IMR-90 (cell line): ENCODE data around the gene SEMA3C. TPM values are rescaled to one million over a fixed set of nuclear protein-coding genes. Genes with fewer than 3 reads are reported as not detected.

Experiments
- ATAC-seq: fragments of 200-7000 bp; cut with Tn5 transposase; 2 replicates; pipeline ENCODE4 v1.9.1; 2020; ENCODE audit warnings: low read depth, mild to moderate bottlenecking, moderate library complexity
- BruUV-seq: library from RNA; stranded (reverse); fragments of 400-500 nt; replicated peaks from 2 replicates; lab custom pipeline; 2021; lab: Mats Ljungman, UMichigan
- CTCF ChIA-PET: fragments of 300-600 bp; formaldehyde crosslinking; extraction: SDS; loops from one replicate; lab custom pipeline; 2021; ENCODE audit warnings: antibody characterized with exemption; lab: Yijun Ruan, JAX
- POLR2A ChIA-PET: fragments of 300-600 bp; sonication (Branson Sonifier 250); formaldehyde crosslinking; loops from one replicate; lab custom pipeline; 2022; ENCODE audit warnings: antibody characterized with exemption; ENCODE audit not compliant: unreplicated experiment; lab: Charles Lee
- DNase-seq: peaks from one replicate; pipeline ENCODE4 v3.0.0; 2013
- H2AFZ ChIP-seq: replicated peaks from 2 replicates; pipeline ENCODE3; 2013; ENCODE audit warnings: low read length, mild to moderate bottlenecking; ENCODE audit not compliant: poor library complexity
- H2AK5ac ChIP-seq: 2 replicates; pipeline ENCODE4 v1.6.1; 2013; ENCODE audit warnings: low read depth, low read length, inconsistent platforms
- H2AK9ac ChIP-seq: replicated peaks from 2 replicates; pipeline ENCODE3; 2013; ENCODE audit warnings: mild to moderate bottlenecking, low read depth, low read length, moderate library complexity; ENCODE audit not compliant: poor library complexity
- H2BK120ac ChIP-seq: 2 replicates; pipeline ENCODE4 v1.6.1; 2013; ENCODE audit warnings: low read depth, low read length, inconsistent platforms
- H2BK15ac ChIP-seq: 3 replicates; pipeline ENCODE4 v1.6.1; 2013; ENCODE audit warnings: low read depth, low read length, inconsistent platforms
- H2BK20ac ChIP-seq: 2 replicates; pipeline ENCODE4 v1.6.1; 2013; ENCODE audit warnings: low read depth, mild to moderate bottlenecking, inconsistent platforms, low read length, moderate library complexity
- H2BK5ac ChIP-seq: 2 replicates; pipeline ENCODE4 v1.6.1; 2013; ENCODE audit warnings: mild to moderate bottlenecking, low read depth, low read length, inconsistent platforms; ENCODE audit not compliant: poor library complexity, severe bottlenecking
- H3K14ac ChIP-seq: replicated peaks from 2 replicates; pipeline ENCODE4 v1.6.1; 2013; ENCODE audit warnings: low read depth, low read length, inconsistent platforms
- H3K18ac ChIP-seq: 2 replicates; pipeline ENCODE4 v1.6.1; 2013; ENCODE audit warnings: low read depth, low read length, control low read depth
- H3K23ac ChIP-seq: 2 replicates; pipeline ENCODE4 v1.6.1; 2013; ENCODE audit warnings: low read depth, low read length, inconsistent platforms
- H3K27ac ChIP-seq: 2 replicates; pipeline ENCODE4 v1.5.1; 2013; ENCODE audit warnings: mild to moderate bottlenecking, control low read depth, low read length; ENCODE audit not compliant: insufficient read depth
- H3K27me3 ChIP-seq: 2 replicates; pipeline ENCODE4 v1.6.1; 2013; ENCODE audit warnings: low read length; ENCODE audit not compliant: control insufficient read depth, insufficient read depth
- H3K36me3 ChIP-seq: 2 replicates; pipeline ENCODE4 v1.6.1; 2013; ENCODE audit warnings: low read length, mixed read lengths; ENCODE audit not compliant: control insufficient read depth, insufficient read depth
- H3K4ac ChIP-seq: 2 replicates; pipeline ENCODE4 v1.6.1; 2013; ENCODE audit warnings: low read depth, low read length, inconsistent platforms
- H3K4me1 ChIP-seq: 2 replicates; pipeline ENCODE4 v1.6.1; 2013; ENCODE audit warnings: low read length, mixed read lengths; ENCODE audit not compliant: control insufficient read depth, insufficient read depth
- H3K4me2 ChIP-seq: 2 replicates; pipeline ENCODE4 v1.6.1; 2013; ENCODE audit warnings: low read depth, mild to moderate bottlenecking, control low read depth, low read length, moderate library complexity
- H3K4me3 ChIP-seq: 2 replicates; pipeline ENCODE4 v1.5.1; 2013; ENCODE audit warnings: low read depth, mild to moderate bottlenecking, control low read depth, low read length, moderate library complexity; ENCODE audit not compliant: insufficient read depth
- H3K56ac ChIP-seq: 2 replicates; pipeline ENCODE4 v1.6.1; 2013; ENCODE audit warnings: low read length, inconsistent platforms; ENCODE audit not compliant: insufficient read depth; ENCODE audit errors: extremely low read depth
- H3K79me1 ChIP-seq, 2 experiments: 2 replicates each; pipeline ENCODE4 v1.6.1; 2013; ENCODE audit warnings: low read length in 2 of 2, inconsistent platforms in 1 of 2, low read depth in 1 of 2
- H3K9ac ChIP-seq: 2 replicates; pipeline ENCODE4 v1.6.1; 2013; ENCODE audit warnings: low read depth, low read length, control low read depth
- H3K9me1 ChIP-seq: 2 replicates; pipeline ENCODE4 v1.6.1; 2013; ENCODE audit warnings: low read length, inconsistent platforms; ENCODE audit not compliant: insufficient read depth
- H3K9me3 ChIP-seq: 2 replicates; pipeline ENCODE4 v1.6.1; 2013; ENCODE audit warnings: low read length; ENCODE audit not compliant: control insufficient read depth, insufficient read depth
- H4K20me1 ChIP-seq: 2 replicates; pipeline ENCODE4 v1.6.1; 2013; ENCODE audit warnings: low read length, inconsistent platforms; ENCODE audit not compliant: insufficient read depth
- H4K5ac ChIP-seq: 2 replicates; pipeline ENCODE4 v1.6.1; 2013; ENCODE audit warnings: mild to moderate bottlenecking, low read depth, low read length, control low read depth
- H4K8ac ChIP-seq, 2 experiments: 2 replicates each; pipeline ENCODE4 v1.6.1; 2013; ENCODE audit warnings: low read depth in 2 of 2, low read length in 2 of 2, control low read depth in 1 of 2, inconsistent platforms in 1 of 2
- H4K91ac ChIP-seq: 2 replicates; pipeline ENCODE4 v1.6.1; 2013; ENCODE audit warnings: low read depth, low read length, inconsistent platforms; ENCODE audit not compliant: insufficient read depth
- BHLHE40 ChIP-seq: fragments of 150-350 bp; IDR thresholded peaks from 2 replicates; pipeline ENCODE4 v1.6.1; 2016; ENCODE audit warnings: mild to moderate bottlenecking, low read depth, low read length
- CEBPB ChIP-seq: IDR thresholded peaks from 2 replicates; pipeline ENCODE4 v1.6.1; 2012; ENCODE audit warnings: low read depth, low read length, improper control_type of control experiment
- CHD1 ChIP-seq: IDR thresholded peaks from 2 replicates; pipeline ENCODE4 v1.6.1; 2012; ENCODE audit warnings: low read depth, low read length, improper control_type of control experiment
- FOS ChIP-seq: fragments of 150-350 bp; IDR thresholded peaks from 2 replicates; pipeline ENCODE4 v1.6.1; 2016; ENCODE audit warnings: low read depth, low read length
- MAFK ChIP-seq: IDR thresholded peaks from 2 replicates; pipeline ENCODE4 v1.6.1; 2012; ENCODE audit warnings: low read depth, low read length, improper control_type of control experiment
- MAZ ChIP-seq: IDR thresholded peaks from 2 replicates; pipeline ENCODE4 v1.6.1; 2012; ENCODE audit warnings: low read depth, mild to moderate bottlenecking, low read length, improper control_type of control experiment, moderate library complexity, borderline replicate concordance
- MXI1 ChIP-seq: IDR thresholded peaks from 2 replicates; pipeline ENCODE4 v1.6.1; 2012; ENCODE audit warnings: low read depth, mild to moderate bottlenecking, low read length, moderate library complexity, borderline replicate concordance
- NFE2L2 ChIP-seq: fragments of 150-350 bp; IDR thresholded peaks from 2 replicates; pipeline ENCODE4 v1.6.1; 2016; ENCODE audit warnings: low read depth, mild to moderate bottlenecking, low read length
- POLR2A ChIP-seq: IDR thresholded peaks from 2 replicates; pipeline ENCODE4 v1.6.1; 2012; ENCODE audit warnings: mild to moderate bottlenecking, low read depth, low read length
- RAD21 ChIP-seq: IDR thresholded peaks from 2 replicates; pipeline ENCODE4 v1.6.1; 2012; ENCODE audit warnings: low read length, improper control_type of control experiment
- RCOR1 ChIP-seq: IDR thresholded peaks from 2 replicates; pipeline ENCODE4 v1.6.1; 2012; ENCODE audit warnings: mild to moderate bottlenecking, low read length, improper control_type of control experiment; ENCODE audit not compliant: insufficient replicate concordance
- RFX5 ChIP-seq: IDR thresholded peaks from 2 replicates; pipeline ENCODE4 v1.8.0; 2012; ENCODE audit warnings: low read depth, mild to moderate bottlenecking, low read length, moderate library complexity
- SMC3 ChIP-seq: fragments of 150-350 bp; IDR thresholded peaks from 2 replicates; pipeline ENCODE4 v1.6.1; 2016; ENCODE audit warnings: low read depth, mild to moderate bottlenecking, antibody characterized with exemption, low read length, moderate library complexity
- WGBS, 2 experiments: methylation state at CpG; one replicate each; pipeline versions ENCODE4 v1.1.5 to v1.1.7; 2013; ENCODE audit warnings: missing lambda C conversion rate in 2 of 2; ENCODE audit not compliant: insufficient read length in 1 of 2; ENCODE audit errors: extremely low coverage in 2 of 2; 5-methylcytosine and 5-hydroxymethylcytosine counted together
- dilution Hi-C: fragments of 300-500 bp; cut with HindIII; formaldehyde crosslinking; loops from one replicate; pipeline ENCODE4 v1.14.3; 2018; ENCODE audit warnings: low sequenced_read_pairs; ENCODE audit not compliant: unreplicated experiment
- in situ Hi-C: fragments of 300-500 bp; cut with MboI; formaldehyde crosslinking; loops from 3 replicates; pipeline ENCODE4 v1.14.3; 2019; ENCODE audit warnings: low sequenced_read_pairs, inconsistent platforms, mixed read lengths
- intact Hi-C: fragments of 100-400 bp; cut with micrococcal nuclease; formaldehyde crosslinking; loops from 2 replicates; pipeline ENCODE4 v1.10.0; 2022
- polyA plus RNA-seq, 3 experiments: library from polyadenylated mRNA; depleted of rRNA; stranded (reverse); fragments of >200 nt; gene quantifications; 2 replicates each; pipeline ENCODE4 v1.2.3, GENCODE V29; 2012; ENCODE audit warnings: low replicate concordance in 1 of 3
- total RNA-seq: library from RNA; depleted of rRNA; stranded (reverse); fragments of >200 nt; gene quantifications from 2 replicates; pipeline ENCODE4 v1.2.3, GENCODE V29; 2012
- TF ChIP-seq, protein P1 (sequence below): fragments of 150-350 bp; IDR thresholded peaks from 2 replicates; pipeline ENCODE4 v1.6.1; 2016; ENCODE audit warnings: low read depth, mild to moderate bottlenecking, low read length, moderate library complexity, borderline replicate concordance
- TF ChIP-seq, protein P2 (sequence below): fragments of 150-350 bp; IDR thresholded peaks from 2 replicates; pipeline ENCODE4 v1.6.1; 2017; ENCODE audit warnings: mild to moderate bottlenecking, antibody characterized with exemption, low read length, low read depth
- TF ChIP-seq, protein P3 (sequence below): conservative IDR thresholded peaks from 2 replicates; pipeline ENCODE4 v1.5.1; 2012; ENCODE audit warnings: mild to moderate bottlenecking, low read depth, low read length, improper control_type of control experiment

Gene SEMA3C
- total and polyA plus RNA-seq, 2 of the 4 experiments (the other 2 are of a cell fraction): 21.2 to 97.1 TPM

GRCh38 chr7:80967917-80968297 is 49.1 kb upstream of the SEMA3C start:
- Histone ChIP-seq H3K27ac (no peak overlapping the region), H3K4me1 (no peaks in the 10 kb centered on the region), H2AK5ac (no peak overlapping the region), H2AK9ac (no peak overlapping the region), H3K27me3 (no peaks in the 10 kb centered on the region), H3K23ac (no peak overlapping the region), H2BK120ac (no peak overlapping the region), H4K5ac (no peak overlapping the region), H4K20me1 (no peaks in the 10 kb centered on the region), H2BK5ac (no peak overlapping the region), H3K9ac (no peak overlapping the region), H2BK15ac (no peak overlapping the region), H3K56ac (no peak overlapping the region), H3K4ac (no peak overlapping the region), H3K18ac (no peak overlapping the region), H3K4me3 (no peak overlapping the region), H3K79me1 (no peaks in the 10 kb centered on the region), H4K91ac (no peak overlapping the region), H4K8ac (no peak overlapping the region), H3K14ac (no peak overlapping the region), H3K4me2 (no peak overlapping the region), H2AFZ (no peak overlapping the region), H3K9me3 (no peaks in the 10 kb centered on the region), H3K36me3 (no peaks in the 10 kb centered on the region), H2BK20ac (no peak overlapping the region), H3K9me1 (no peaks in the 10 kb centered on the region)
- 86% methylated on average over 1 of the region's 5 CpGs; no CpG with 5 or more reads in 1 of the 2 experiments for WGBS, 2 experiments
- ATAC-seq: no peak
- POLR2A ChIA-PET: no interaction called here
- CTCF ChIA-PET: no interaction called here
- intact Hi-C loops (no loop called here), in situ Hi-C loops (no loop called here), dilution Hi-C loops (no loop called here)
- no peak for DNase-seq
- TF ChIP-seq RAD21 (no peak), MAZ (no peak), NFE2L2 (no peak), RCOR1 (no peak), SMC3 (no peak), CEBPB (no peak), BHLHE40 (no peak), RFX5 (no peak), CHD1 (no peak), FOS (no peak), MAFK (no peak), POLR2A (no peak), MXI1 (no peak)
- TF ChIP-seq, protein P1, sequence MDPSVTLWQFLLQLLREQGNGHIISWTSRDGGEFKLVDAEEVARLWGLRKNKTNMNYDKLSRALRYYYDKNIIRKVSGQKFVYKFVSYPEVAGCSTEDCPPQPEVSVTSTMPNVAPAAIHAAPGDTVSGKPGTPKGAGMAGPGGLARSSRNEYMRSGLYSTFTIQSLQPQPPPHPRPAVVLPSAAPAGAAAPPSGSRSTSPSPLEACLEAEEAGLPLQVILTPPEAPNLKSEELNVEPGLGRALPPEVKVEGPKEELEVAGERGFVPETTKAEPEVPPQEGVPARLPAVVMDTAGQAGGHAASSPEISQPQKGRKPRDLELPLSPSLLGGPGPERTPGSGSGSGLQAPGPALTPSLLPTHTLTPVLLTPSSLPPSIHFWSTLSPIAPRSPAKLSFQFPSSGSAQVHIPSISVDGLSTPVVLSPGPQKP: no peak
- TF ChIP-seq, protein P2, sequence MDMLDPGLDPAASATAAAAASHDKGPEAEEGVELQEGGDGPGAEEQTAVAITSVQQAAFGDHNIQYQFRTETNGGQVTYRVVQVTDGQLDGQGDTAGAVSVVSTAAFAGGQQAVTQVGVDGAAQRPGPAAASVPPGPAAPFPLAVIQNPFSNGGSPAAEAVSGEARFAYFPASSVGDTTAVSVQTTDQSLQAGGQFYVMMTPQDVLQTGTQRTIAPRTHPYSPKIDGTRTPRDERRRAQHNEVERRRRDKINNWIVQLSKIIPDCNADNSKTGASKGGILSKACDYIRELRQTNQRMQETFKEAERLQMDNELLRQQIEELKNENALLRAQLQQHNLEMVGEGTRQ: no peak
- TF ChIP-seq, protein P3, sequence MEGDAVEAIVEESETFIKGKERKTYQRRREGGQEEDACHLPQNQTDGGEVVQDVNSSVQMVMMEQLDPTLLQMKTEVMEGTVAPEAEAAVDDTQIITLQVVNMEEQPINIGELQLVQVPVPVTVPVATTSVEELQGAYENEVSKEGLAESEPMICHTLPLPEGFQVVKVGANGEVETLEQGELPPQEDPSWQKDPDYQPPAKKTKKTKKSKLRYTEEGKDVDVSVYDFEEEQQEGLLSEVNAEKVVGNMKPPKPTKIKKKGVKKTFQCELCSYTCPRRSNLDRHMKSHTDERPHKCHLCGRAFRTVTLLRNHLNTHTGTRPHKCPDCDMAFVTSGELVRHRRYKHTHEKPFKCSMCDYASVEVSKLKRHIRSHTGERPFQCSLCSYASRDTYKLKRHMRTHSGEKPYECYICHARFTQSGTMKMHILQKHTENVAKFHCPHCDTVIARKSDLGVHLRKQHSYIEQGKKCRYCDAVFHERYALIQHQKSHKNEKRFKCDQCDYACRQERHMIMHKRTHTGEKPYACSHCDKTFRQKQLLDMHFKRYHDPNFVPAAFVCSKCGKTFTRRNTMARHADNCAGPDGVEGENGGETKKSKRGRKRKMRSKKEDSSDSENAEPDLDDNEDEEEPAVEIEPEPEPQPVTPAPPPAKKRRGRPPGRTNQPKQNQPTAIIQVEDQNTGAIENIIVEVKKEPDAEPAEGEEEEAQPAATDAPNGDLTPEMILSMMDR: no peak
- BruUV-seq: no TSS peak
